HG03159 (cell line): ENCODE results near the gene ARHGAP26.

Experiments used
- ATAC-seq: cut with Tn5 transposase; IDR thresholded peaks from one replicate; pipeline ENCODE4 v1.9.1; 2021; ENCODE audit warnings: mild to moderate bottlenecking, moderate library complexity; ENCODE audit not compliant: unreplicated experiment

ARHGAP26 gene

GRCh38 chr5:142769793-142770649 is at the start of gene ARHGAP26:
TSS of gene ARHGAP26 (plus strand) at chr5:142770377. CDS start at chr5:142770762, 385 bp downstream.
- ATAC-seq = peak; percentile 97

GRCh38 chr5:142720641-142721271 is 49.4 kb upstream of the ARHGAP26 start:
- no peak for ATAC-seq

GRCh38 chr5:142722146-142722545 is 48.0 kb upstream of the ARHGAP26 start:
- ATAC-seq = no peak

- no peak for ATAC-seq
Measured at GRCh38 chr5:142722896-142723295, 47.3 kb upstream of the ARHGAP26 start.

GRCh38 chr5:142724821-142725220 is 45.4 kb upstream of the ARHGAP26 start:
- ATAC-seq = no peak

- no peak for ATAC-seq
Measured at GRCh38 chr5:142725231-142726187, 44.7 kb upstream of the ARHGAP26 start.

GRCh38 chr5:142726188-142726731 is 43.9 kb upstream of the ARHGAP26 start:
- ATAC-seq = peak; percentile 63

GRCh38 chr5:142727735-142728047 is 42.5 kb upstream of the ARHGAP26 start:
- ATAC-seq = no peak

GRCh38 chr5:142735323-142736246 is 34.6 kb upstream of the ARHGAP26 start:
- no peak for ATAC-seq

GRCh38 chr5:142736247-142736632 is 33.9 kb upstream of the ARHGAP26 start:
- no peak for ATAC-seq

- peak; percentile 53 for ATAC-seq
Measured at GRCh38 chr5:142737179-142737578, 33.0 kb upstream of the ARHGAP26 start.

GRCh38 chr5:142740474-142741242 is 29.5 kb upstream of the ARHGAP26 start:
- ATAC-seq = no peak

- no peak for ATAC-seq
Measured at GRCh38 chr5:142743592-142744441, 26.4 kb upstream of the ARHGAP26 start.

GRCh38 chr5:142745268-142745667 is 24.9 kb upstream of the ARHGAP26 start:
- no peak for ATAC-seq

- ATAC-seq = no peak
Measured at GRCh38 chr5:142746532-142747433, 23.4 kb upstream of the ARHGAP26 start.

- no peak for ATAC-seq
Measured at GRCh38 chr5:142748132-142748531, 22.0 kb upstream of the ARHGAP26 start.

- no peak for ATAC-seq
Measured at GRCh38 chr5:142748568-142749249, 21.5 kb upstream of the ARHGAP26 start.
